Tibial artery (tissue), 4 donors: ENCODE results near the gene OBSL1.

ENCODE experiments used
- DNase-seq, 2 donors: peaks; one replicate each; pipeline ENCODE4 v3.0.0-alpha.2; 2019
- H3K27ac ChIP-seq, 2 donors: fragments of 200-600 bp; sonication (generic) in 1 of 2; 1 replicate in 1 of 2; 2 replicates in 1 of 2; pipeline ENCODE4 v1.5.1; 2018 to 2019; ENCODE audit warnings: mild to moderate bottlenecking in 1 of 2
- H3K27me3 ChIP-seq, 2 donors: fragments of 200-600 bp; sonication (generic) in 1 of 2; one replicate each; pipeline versions ENCODE4 v1.5.1 to v1.6.0; 2016 to 2019
- H3K36me3 ChIP-seq, 3 donors: fragments of 200-600 bp; sonication (generic) in 2 of 3; one replicate each; pipeline ENCODE4 v1.5.1; 2016 to 2019; ENCODE audit warnings: mild to moderate bottlenecking in 2 of 3
- H3K4me1 ChIP-seq, 4 donors: fragments of 200-600 bp; sonication (generic) in 2 of 4; 1 replicate in 3 of 4; 2 replicates in 1 of 4; pipeline ENCODE4 v1.5.1; 2016 to 2019
- H3K4me3 ChIP-seq, 2 donors: fragments of 200-600 bp; sonication (generic) in 1 of 2; 1 replicate in 1 of 2; 2 replicates in 1 of 2; pipeline ENCODE4 v1.5.1; 2018 to 2019; ENCODE audit warnings: mild to moderate bottlenecking in 2 of 2
- H3K9me3 ChIP-seq, 3 donors: fragments of 200-600 bp; sonication (generic) in 1 of 3; one replicate each; pipeline ENCODE4 v1.5.1; 2016 to 2019
- intact Hi-C: fragments of 100-400 bp; cut with DNase I; formaldehyde crosslinking; loops from one replicate; pipeline ENCODE4 v1.15.0; 2023; ENCODE audit warnings: low total_unique reads
- TF ChIP-seq, protein P1 (sequence below), 2 experiments: fragments of 200-600 bp in 1 of 2; fragments of 450-650 bp in 1 of 2; IDR thresholded peaks; one replicate each; pipeline ENCODE4 v1.5.1; 2017 to 2019; ENCODE audit warnings: antibody characterized with exemption in 2 of 2, mild to moderate bottlenecking in 1 of 2, moderate library complexity in 1 of 2

OBSL1 gene

GRCh38 chr2:219521066-219521880 lies 50.1 kb downstream of the OBSL1 start:
- H3K4me1 ChIP-seq = peaks cover 0 to 25% (median 19%) of the 10 kb centered on the region in 4 donors
- intact Hi-C loops = no loop called here
- H3K4me3 ChIP-seq = no peak overlapping the region
- TF ChIP-seq, protein P1, sequence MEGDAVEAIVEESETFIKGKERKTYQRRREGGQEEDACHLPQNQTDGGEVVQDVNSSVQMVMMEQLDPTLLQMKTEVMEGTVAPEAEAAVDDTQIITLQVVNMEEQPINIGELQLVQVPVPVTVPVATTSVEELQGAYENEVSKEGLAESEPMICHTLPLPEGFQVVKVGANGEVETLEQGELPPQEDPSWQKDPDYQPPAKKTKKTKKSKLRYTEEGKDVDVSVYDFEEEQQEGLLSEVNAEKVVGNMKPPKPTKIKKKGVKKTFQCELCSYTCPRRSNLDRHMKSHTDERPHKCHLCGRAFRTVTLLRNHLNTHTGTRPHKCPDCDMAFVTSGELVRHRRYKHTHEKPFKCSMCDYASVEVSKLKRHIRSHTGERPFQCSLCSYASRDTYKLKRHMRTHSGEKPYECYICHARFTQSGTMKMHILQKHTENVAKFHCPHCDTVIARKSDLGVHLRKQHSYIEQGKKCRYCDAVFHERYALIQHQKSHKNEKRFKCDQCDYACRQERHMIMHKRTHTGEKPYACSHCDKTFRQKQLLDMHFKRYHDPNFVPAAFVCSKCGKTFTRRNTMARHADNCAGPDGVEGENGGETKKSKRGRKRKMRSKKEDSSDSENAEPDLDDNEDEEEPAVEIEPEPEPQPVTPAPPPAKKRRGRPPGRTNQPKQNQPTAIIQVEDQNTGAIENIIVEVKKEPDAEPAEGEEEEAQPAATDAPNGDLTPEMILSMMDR (IDR thresholded peaks at IDR 0.05) = peak; percentile 59 to 65
- no peak for DNase-seq
- no peaks in the 10 kb centered on the region for H3K9me3 ChIP-seq
- peak overlapping the region in 1 of 2 donors; percentile 53 for H3K27ac ChIP-seq
- H3K36me3 ChIP-seq = no peaks in the 10 kb centered on the region
- peaks cover 0 to 1% of the 10 kb centered on the region in 2 donors for H3K27me3 ChIP-seq

GRCh38 chr2:219520079-219520478 lies 51.3 kb downstream of the OBSL1 start:
- no peak overlapping the region for H3K27ac ChIP-seq
- no peaks in the 10 kb centered on the region for H3K36me3 ChIP-seq
- no peaks in the 10 kb centered on the region for H3K9me3 ChIP-seq
- intact Hi-C loops = no loop called here
- H3K4me3 ChIP-seq = no peak overlapping the region
- H3K27me3 ChIP-seq = peaks cover 0 to 8% of the 10 kb centered on the region in 2 donors
- TF ChIP-seq, protein P1 (IDR thresholded peaks at IDR 0.05) = no peak
- no peak for DNase-seq
- peaks cover 0 to 25% (median 19%) of the 10 kb centered on the region in 4 donors for H3K4me1 ChIP-seq

GRCh38 chr2:219519526-219519916 lies 51.8 kb downstream of the OBSL1 start:
- DNase-seq = no peak
- no peak overlapping the region for H3K27ac ChIP-seq
- H3K4me1 ChIP-seq = peaks cover 0 to 27% (median 20%) of the 10 kb centered on the region in 4 donors
- H3K4me3 ChIP-seq = no peak overlapping the region
- no peaks in the 10 kb centered on the region for H3K36me3 ChIP-seq
- intact Hi-C loops = no loop called here
- H3K9me3 ChIP-seq = no peaks in the 10 kb centered on the region
- TF ChIP-seq, protein P1 (IDR thresholded peaks at IDR 0.05) = no peak
- peaks cover 0 to 14% of the 10 kb centered on the region in 2 donors for H3K27me3 ChIP-seq

- no peaks in the 10 kb centered on the region for H3K9me3 ChIP-seq
- H3K27ac ChIP-seq = no peak overlapping the region
- H3K4me3 ChIP-seq = no peak overlapping the region
- peaks cover 0 to 34% (median 27%) of the 10 kb centered on the region in 4 donors for H3K4me1 ChIP-seq
- intact Hi-C loops = no loop called here
- H3K36me3 ChIP-seq = no peaks in the 10 kb centered on the region
- TF ChIP-seq, protein P1 (IDR thresholded peaks at IDR 0.05) = no peak
- H3K27me3 ChIP-seq = peaks cover 0 to 25% of the 10 kb centered on the region in 2 donors
- no peak for DNase-seq
Observed at GRCh38 chr2:219517954-219518778, 53.2 kb downstream of the OBSL1 start.

GRCh38 chr2:219516888-219517287 lies 54.5 kb downstream of the OBSL1 start:
- intact Hi-C loops = no loop called here
- no peaks in the 10 kb centered on the region for H3K9me3 ChIP-seq
- TF ChIP-seq, protein P1 (IDR thresholded peaks at IDR 0.05) = no peak
- no peak overlapping the region for H3K4me3 ChIP-seq
- no peak for DNase-seq
- no peaks in the 10 kb centered on the region for H3K36me3 ChIP-seq
- H3K27me3 ChIP-seq = peaks cover 0 to 38% of the 10 kb centered on the region in 2 donors
- peaks cover 0 to 26% (median 16%) of the 10 kb centered on the region in 4 donors for H3K4me1 ChIP-seq
- no peak overlapping the region for H3K27ac ChIP-seq
